ENCODE measurements around the gene AHDC1. TPM values are rescaled to one million over a fixed set of nuclear protein-coding genes. Genes with fewer than 3 reads are reported as not detected.
"Not testable (repeated sequence)": the region's sequence is repeated elsewhere in the genome, so short reads cannot be mapped to it uniquely, and the experiment has no call there.

AHDC1 gene
- total RNA-seq, 1 donor from 2014 or later: 23.7 TPM

GRCh38 chr1:27630859-27631491 lies 27.0 kb upstream of the AHDC1 start:
- Histone ChIP-seq H3K4me1 (peaks cover 90% of the 10 kb centered on the region), H3K4me3 (peak overlapping the region; percentile 61), H3K36me3 (no peaks in the 10 kb centered on the region), H3K27me3 (ENCODE audit: low read depth) (peaks cover 6% of the 10 kb centered on the region), H3K27ac (peak overlapping the region; percentile 90), H3K9me3 (no peaks in the 10 kb centered on the region)
- intact Hi-C loops (cut with DNase I): no loop called here
- no peak for TF ChIP-seq CTCF (IDR thresholded peaks at IDR 0.05)
- ATAC-seq (peak; percentile 66 to 72), DNase-seq (peak; percentile 78)

GRCh38 chr1:27628712-27629111 lies 24.8 kb upstream of the AHDC1 start:
- H3K4me1 ChIP-seq: peaks cover 91% of the 10 kb centered on the region
- no peaks in the 10 kb centered on the region for H3K9me3 ChIP-seq
- intact Hi-C loops (cut with DNase I): no loop called here
- H3K36me3 ChIP-seq: peaks cover 7% of the 10 kb centered on the region
- H3K4me3 ChIP-seq: peak overlapping the region; percentile 2
- H3K27me3 ChIP-seq (ENCODE audit: low read depth): peaks cover 1% of the 10 kb centered on the region
- ATAC-seq: no peak
- TF ChIP-seq CTCF (IDR thresholded peaks at IDR 0.05): no peak
- H3K27ac ChIP-seq: peak overlapping the region; percentile 90
- no peak for DNase-seq

- H3K4me3 ChIP-seq; ATAC-seq; intact Hi-C loops (cut with DNase I); H3K27me3 ChIP-seq (ENCODE audit: low read depth); DNase-seq; H3K9me3 ChIP-seq: not testable (repeated sequence)
- Histone ChIP-seq H3K27ac (peak overlapping the region; percentile 24), H3K36me3 (peaks cover 14% of the 10 kb centered on the region), H3K4me1 (peaks cover 91% of the 10 kb centered on the region)
Measured at GRCh38 chr1:27627733-27628132, 23.8 kb upstream of the AHDC1 start.

GRCh38 chr1:27627061-27627460 lies 23.1 kb upstream of the AHDC1 start:
- DNase-seq (no peak), ATAC-seq (no peak)
- Histone ChIP-seq H3K4me3 (no peak overlapping the region), H3K4me1 (peaks cover 88% of the 10 kb centered on the region), H3K27ac (peak overlapping the region; percentile 67), H3K27me3 (ENCODE audit: low read depth) (no peaks in the 10 kb centered on the region), H3K36me3 (peaks cover 14% of the 10 kb centered on the region), H3K9me3 (no peaks in the 10 kb centered on the region)
- no peak for TF ChIP-seq CTCF (IDR thresholded peaks at IDR 0.05)
- intact Hi-C loops (cut with DNase I): no loop called here

GRCh38 chr1:27626031-27626935 lies 22.3 kb upstream of the AHDC1 start:
- Histone ChIP-seq H3K4me1 (peaks cover 88% of the 10 kb centered on the region), H3K36me3 (peaks cover 14% of the 10 kb centered on the region), H3K27me3 (ENCODE audit: low read depth) (no peaks in the 10 kb centered on the region), H3K27ac (peak overlapping the region; percentile 67), H3K9me3 (no peaks in the 10 kb centered on the region), H3K4me3 (peak overlapping the region; percentile 36)
- ATAC-seq (peak; percentile 64 to 69), DNase-seq (peak; percentile 75)
- TF ChIP-seq CTCF (IDR thresholded peaks at IDR 0.05): no peak
- intact Hi-C loops (cut with DNase I): no loop called here
